ENCODE results near the gene OPN5.

OPN5 gene

DNA sequence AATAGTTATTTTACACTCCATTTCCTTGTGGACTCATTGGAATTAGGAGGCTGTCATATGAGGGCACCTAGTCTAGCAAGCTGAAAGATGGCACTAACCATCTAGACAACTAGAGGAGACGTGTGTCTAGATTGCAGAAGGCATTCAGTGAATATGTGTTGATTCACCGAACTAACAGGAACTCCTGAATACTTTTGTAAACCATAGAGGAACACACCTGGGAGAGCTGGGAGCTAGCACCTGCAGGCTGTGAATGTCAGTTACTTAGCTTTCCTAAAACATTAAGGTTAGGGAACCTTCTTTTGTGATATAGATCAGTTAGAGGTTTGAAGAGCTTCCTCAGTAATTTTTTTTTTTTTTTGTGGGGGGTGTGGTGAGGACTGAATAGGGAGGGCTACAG, 7.7 kb downstream of the OPN5 start:
- DNase-seq: no peak

DNA sequence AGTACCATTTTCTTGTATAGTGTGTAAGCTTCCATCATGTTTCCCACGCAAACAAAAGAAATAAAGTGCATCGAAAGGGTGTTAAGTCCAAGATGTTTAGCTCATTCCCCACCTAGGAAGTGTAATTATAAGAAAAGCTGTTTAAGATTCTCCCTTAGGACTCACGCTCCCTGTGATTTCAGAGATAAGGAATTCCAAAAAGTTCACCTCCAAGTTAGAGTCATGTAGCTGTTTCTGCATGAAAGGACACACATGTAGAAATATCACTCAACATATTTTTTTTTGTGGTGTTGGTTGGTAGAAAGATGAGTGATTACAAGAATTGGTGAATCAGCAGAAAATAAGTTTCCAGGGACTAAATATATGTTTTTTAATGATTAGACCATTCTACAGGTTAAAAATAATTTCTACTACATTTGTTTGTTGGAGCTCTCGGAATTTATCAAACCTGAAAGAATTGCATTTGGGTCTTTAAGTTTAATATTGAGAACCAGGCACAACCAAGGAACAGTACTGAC, 10.4 kb downstream of the OPN5 start:
- DNase-seq: no peak

DNA sequence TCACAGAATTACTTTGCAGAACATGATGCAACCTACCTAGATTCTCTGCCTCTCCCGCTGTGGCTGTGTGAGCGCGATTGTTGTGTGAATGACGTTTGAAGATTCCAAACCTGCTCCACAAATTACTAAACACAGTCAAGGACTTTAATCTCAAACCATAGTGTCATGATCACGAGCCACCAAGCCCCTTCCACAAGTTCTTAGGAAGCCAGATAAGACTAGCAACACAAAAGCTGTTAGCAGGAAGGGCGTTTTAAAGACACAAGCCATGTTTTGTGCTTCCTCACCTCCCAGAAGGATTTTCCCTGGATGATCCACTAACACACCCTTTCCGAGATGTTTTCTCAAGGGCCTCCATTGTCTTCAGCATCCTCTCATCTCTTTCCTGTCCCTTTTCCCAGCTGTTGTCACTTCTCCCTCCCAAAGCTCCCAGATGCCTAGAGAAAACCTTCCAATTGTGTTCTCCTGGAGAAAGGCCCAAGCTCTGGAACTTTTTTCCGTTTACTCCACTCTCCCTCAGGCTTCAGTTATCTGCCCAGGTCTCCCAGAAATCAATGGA, 12.8 kb downstream of the OPN5 start:
- no peak for DNase-seq

DNA sequence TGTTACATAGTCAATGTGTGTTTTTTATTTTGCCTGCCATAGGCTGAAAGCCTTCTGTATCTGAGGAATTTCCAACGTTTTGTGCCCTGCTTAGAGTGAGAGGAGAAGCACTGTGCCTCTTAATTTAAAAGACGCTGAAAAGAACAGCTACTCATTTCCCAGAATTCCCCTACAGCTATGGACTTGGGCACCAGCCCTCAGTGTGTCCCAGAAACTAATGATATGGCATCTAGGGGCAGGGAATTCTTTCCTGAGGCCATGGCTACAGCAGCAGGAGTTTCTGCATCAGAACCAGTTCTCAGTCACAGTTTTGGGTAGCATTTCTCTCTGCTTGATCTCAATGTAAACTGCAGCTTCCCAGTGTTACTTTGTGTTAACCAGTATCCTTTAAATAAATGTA, 20.2 kb downstream of the OPN5 start:
- no peak for DNase-seq

DNA sequence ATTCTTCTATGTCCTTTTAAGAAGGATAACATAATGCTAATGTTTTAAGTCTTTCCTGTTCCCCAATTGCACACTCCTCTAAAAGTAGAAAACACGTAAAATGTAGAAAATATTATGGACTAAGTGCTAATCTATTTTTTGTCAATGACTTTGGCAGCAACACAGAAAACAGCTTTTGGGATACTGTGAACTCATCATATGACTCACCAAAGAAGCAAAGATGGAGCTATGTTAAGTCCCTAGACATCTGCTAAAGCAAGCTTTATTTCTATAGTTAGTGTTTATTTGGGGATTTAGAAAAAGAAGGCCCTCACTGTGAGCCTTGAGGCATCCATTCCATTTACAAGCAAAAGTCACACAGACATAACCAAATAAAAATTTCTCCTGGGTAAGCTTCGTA, 23.0 kb downstream of the OPN5 start:
- DNase-seq: no peak

DNA sequence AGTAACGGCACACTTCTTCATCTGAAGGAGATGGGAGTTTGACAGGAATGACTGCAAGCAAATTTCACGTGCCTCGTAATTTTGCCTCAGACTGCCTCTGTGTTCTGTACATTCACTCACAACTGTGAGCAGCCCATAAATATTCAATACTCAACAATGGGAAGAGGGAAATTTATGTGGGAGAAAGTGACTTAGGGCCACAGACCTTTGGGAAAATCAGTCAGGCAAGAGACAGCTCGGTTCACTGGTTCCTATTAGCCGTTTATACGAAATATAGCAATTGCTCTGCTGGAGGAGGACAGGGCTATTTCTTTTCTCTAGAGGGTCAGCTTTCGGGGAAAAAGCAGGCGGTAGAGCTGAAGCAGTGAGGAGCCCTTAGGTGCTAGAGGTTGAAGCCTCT, 28.0 kb downstream of the OPN5 start:
- no peak for DNase-seq

DNA sequence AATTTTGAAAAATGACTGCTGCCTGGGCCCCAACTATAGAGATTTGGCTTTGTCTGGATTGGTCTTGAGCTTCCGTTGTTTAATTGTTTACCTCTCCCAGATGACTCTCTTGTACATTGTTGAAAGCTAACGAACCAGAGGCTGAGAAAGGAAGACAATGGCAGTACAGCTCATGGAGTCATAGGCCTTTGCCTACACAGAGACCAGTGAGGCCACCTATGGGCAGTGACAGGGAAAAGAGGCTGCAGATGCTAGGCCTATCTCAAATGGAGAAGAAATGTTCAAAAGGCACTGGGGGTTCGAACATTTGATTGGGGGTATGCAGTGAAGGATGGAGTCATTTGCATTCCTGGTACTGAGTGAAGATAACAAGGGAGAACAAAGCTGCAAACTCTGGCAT, 29.1 kb downstream of the OPN5 start:
- DNase-seq: no peak

DNA sequence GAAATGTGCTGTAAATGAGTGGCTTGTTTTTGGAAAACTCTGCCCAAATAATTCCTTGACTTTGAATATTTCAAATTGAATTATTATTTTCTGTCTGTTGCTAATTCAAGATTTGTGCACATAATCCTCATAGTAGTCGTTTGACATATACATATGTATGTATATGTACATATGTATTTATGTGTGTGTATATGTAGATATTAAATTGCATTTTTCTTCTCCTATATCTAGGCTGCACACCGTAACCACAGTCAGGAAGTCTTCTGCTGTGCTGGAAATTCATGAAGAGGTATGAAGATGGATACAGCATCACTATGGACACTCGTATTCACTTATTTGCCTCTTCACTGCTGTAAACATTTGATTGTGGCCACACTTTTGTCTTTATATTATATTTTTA, 29.6 kb downstream of the OPN5 start:
- no peak for DNase-seq

DNA sequence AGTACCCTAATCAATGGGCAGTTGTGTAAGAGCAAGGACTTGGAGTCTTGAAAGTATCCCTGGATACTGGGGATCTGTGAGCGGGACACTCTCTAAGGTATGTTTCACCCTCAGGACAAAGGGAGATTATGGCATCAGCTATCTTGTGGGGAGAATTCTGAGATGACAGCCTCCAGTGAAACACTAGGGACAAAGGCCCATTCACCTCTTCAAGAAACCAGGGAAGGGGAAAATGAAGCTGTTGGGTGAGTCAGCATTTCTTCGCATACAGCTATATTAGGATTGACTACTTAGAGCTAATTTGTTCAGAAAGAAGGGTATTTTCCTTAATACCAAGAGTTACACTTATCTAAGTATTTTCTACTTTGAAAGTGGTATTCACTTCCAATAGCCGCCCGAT, 35.9 kb downstream of the OPN5 start:
- DNase-seq: no peak

DNA sequence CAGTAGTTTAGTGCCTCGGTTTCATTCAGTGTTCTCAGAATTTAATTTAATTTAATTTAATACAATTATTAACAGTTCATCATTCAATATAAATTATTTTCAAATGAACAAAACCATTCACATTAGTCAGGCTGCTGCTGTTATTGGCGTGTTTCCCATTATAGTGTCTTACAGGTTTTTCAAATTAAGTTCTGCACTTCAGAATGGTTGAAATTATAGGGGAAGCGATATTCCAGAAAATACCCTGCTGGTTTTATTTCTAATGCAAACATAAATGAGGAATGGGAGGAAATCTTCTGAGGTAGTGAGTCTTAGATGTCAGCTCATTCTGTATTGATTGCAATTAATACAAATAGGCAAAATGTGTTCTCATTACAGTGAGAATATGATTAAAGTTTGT, 37.6 kb downstream of the OPN5 start:
- no peak for DNase-seq

DNA sequence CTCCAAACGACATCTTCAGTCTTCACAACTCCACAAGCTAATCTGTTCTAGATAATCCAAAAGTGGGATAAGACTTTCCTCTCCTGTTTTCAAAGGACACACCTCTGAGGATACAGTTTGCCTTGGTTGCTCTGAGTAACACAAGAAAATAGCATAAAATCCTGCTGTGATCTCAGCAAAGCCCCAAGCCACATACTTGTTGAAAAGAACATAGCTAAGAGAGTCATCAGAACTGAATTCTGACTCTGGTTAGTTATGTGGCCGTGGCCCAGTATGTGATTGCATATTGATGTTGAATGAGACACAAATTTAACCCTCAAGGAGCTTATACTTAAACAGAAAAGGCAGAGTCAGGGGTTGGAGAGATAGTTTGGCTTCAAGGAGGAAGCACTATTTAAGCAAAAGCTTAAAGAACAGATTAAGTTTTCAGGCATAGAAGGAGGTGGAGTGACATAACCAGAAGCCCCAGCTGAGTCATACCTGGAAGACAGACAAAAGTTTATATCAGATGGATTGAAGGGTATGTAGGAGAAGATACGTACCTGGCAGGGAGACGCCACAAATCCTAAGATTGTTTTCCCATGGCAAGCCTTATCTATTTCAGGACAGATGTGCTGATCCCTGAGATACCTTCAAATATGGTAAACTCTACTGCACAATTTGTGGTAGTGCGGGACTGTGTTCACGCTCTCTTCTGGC, 41.2 kb downstream of the OPN5 start:
- no peak for DNase-seq

DNA sequence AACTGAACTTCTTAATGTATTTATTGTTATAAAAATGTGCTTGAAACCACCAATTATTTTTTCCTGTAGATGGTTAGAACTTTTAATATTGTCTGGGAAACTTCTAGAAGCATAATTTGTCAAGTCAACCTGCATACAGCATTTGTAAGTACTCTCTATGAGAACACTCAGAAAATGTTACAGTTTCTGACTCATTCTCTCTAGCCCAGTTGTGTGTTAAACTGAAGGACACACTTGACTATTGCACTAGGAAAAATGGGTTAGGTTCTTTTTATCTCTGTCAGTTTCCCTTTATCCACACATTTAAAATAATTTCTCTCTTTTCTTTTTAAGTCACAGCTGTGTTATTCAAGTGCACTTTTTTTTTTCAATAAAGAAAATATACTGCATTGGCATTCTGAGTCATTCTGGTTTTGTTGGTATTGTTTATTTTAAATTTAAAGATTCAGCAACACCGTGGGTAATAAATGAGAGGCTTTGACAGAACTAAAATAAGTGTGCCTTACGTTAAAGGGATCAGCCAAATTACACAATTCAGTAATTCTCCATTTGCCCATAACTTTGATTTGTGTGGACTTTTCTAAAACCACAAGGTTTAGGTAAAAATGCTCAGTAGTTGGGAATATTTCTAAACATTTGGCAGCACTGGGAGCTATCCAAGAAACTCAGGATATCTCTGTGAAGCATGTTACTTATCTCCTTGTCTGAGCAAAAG, 50.7 kb downstream of the OPN5 start:
- DNase-seq: no peak

DNA sequence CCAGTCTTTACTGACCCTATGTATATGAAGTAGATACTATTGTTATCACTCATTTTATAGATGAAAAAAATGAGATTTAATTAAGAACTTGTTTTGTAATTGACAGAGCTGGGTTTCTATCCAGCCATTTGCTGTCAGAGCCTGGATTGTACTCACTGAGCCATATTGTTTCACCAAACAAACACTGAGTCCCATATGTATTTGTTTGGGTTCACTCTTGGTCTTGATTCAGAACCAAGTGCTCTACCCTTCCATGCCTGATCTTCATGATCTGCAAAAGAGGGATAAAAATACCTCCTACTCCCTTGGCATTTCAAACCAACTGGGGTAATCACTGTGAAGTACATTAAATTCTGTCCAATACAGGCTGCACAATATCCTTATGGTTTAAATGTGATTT, 52.4 kb downstream of the OPN5 start:
- DNase-seq: no peak

DNA sequence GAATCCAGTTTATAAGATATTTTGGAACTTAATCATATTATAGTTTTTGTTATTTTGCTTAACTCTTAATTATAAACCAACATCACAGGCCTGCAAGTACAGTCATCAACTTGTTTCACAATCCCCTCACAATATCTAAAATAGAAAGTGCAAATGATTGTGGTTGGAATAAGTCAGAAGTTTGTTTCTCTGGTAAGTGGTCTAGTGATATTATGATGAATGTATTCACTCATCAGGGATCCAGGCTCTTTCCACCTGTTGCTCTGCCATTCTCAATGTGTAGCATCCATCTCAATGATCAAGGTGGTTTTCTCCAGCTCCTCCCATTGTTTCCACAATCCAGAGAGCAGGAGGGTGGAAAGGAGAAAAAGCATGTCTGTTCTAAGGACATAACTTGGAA, 54.2 kb downstream of the OPN5 start:
- no peak for DNase-seq

DNA sequence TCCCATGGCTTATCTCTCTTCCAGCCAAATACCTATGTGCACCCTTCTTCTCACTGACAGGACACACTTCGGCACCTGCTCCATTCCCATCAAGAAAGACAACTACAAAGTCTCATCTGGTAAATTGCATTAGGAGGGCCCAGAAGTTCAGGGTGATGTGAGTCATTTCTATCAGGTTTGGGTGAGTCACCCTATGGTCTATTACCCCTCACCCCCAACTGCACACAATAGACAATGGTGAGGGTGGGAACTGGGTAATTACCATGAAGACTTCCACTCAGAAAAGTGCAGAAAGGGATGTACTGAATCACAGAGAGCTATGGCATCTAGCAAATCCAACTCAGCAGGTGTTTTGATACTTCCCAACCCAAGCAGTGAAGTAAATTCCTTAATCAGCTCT, 54.8 kb downstream of the OPN5 start:
- no peak for DNase-seq

DNA sequence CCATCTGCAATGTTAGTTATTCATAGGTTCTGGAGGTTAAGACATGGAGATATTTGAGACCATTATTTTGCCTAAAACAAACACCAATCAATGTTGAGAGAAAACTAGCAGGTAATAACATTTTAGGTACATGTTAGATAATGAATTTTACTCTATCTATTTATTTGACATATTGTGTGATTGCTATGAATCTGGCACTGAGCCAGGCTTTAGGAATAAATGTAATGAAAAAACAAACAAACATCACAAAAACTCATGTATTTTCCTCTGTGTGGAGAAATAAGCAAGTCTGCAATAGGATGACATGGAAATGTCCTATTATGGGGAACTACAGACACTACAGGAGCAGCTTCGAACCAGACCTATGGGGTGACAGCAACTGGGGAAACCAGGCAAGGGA, 57.8 kb downstream of the OPN5 start:
- no peak for DNase-seq

DNA sequence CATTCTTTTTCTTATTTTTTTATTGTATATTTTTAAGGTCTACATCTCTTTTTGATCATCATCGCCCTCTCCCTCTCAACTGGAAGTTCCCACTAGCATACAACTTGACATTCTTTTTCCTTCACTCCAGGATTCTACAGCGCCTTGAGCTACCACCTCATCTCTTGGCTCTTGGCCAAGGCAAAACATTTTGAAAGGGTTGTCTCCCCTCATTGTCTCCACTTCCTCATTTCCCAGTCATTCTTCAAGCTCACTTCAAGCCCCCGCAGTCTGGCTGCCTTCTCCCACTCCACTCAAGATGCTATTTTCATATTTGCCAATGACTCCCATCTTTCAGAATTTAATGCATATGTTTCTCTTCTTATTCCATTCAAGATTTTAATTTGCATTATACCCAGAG, 63.0 kb downstream of the OPN5 start:
- no peak for DNase-seq

DNA sequence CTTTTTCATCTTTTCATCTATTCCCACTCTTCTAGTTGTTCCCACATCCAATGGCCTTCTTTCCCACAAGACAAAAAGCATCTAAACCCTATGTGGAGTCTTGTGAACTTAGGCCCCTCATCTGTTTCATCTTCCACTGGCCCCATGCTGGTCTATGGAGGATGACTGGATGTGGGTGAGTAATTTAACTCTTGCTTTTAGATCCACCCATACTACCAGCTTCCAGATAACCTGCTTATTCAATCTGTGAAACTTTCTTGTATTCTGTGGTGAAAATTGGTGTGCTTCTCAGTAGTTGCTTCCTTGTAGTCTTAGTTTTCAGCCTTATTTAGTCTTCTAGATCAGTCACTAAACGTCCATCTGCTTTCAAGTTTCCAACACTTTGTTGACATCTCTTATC, 64.9 kb downstream of the OPN5 start:
- DNase-seq: no peak

DNA sequence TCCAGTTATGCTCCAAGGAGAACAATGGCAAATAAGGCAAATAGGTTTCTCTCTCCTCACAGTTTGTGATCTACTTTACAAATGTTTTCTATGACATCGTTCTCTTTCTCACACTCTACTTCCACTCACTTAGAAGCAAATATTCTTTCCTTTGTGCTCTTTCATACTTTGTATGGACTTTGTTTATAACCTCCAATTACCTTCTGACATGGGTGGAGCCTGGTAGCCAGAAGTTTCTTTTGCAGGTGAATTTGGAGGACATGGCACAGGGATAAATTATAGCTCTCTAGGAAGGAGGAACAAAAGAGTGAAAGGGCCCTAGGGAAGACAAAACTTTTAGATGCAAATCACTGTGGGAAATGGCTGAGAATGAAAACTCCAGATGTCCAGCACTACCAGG, 69.3 kb downstream of the OPN5 start:
- no peak for DNase-seq

DNA sequence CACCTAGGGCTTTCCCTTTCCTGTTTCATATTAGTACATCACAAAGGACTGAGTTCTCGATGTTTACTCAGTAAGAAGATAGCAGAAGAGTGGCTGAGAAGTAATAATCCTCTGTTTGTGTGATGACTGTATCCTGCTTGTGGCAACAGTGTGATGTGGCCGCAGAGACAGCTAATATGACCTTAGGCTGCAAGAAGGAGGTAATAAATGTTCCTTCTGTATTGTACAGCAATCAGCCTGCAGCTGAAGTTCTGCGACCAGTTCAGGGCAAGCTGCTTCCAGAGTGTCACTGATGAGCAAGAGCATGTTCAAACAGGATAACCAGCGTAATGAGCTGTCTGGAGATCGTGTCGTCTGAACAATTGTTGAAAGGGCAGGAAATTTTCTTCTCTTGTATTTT, 70.9 kb downstream of the OPN5 start:
- DNase-seq: no peak

DNA sequence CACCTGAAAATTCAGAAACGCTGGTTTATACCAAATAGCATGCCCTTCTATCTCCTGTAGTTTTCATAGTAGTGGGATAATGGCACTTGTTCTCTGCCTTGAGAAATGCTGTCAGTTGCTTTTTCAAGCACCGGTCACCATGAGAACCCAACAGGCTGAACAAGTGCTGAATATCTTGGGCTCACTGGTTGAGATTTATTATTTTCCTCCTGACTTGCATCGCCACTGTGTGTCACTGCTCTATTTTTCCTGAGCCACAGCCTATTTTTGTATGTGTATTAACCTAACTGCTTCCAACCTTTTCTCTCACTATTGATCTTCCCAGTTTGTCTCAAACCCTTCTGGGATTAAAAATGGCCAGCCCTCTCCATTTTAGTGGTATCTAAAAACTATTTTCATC, 71.9 kb downstream of the OPN5 start:
- DNase-seq: no peak

DNA sequence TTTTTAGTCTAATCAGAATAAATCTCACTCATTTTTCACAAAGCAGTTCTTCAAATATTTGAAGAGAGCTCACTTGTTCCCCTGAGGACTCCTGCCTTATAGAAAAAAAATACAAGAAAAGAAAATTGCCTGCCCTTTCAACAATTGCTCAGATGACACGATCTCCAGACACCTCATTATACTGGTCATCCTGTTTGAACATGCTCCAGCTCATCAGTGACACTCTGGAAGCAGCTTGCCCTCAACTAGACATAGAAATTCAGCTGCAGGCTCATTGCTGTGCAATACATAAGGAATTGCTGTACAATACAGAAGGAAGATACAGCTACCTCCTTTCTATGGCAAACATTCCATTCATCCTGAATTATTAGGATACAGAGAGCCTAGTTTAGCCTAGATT, 73.1 kb downstream of the OPN5 start:
- no peak for DNase-seq

DNA sequence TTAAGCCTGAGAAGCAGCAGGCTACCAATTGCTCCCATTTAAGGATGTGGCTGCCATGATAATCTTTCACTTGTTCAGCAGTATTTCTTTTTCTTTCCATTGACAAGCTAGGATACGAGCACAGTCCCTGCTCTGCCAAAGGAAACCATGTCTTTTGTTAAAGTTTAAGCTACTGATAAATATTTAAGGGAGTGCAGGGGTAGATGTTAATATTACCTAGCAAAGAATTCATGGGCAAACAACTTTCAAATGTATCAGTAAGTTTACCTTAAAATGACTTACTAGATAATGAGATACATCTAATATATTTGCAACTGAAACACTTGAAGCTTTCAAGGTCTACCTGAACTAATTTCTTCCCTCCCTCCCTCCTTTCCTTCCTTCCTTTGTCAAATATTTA, 77.3 kb downstream of the OPN5 start:
- DNase-seq: no peak

DNA sequence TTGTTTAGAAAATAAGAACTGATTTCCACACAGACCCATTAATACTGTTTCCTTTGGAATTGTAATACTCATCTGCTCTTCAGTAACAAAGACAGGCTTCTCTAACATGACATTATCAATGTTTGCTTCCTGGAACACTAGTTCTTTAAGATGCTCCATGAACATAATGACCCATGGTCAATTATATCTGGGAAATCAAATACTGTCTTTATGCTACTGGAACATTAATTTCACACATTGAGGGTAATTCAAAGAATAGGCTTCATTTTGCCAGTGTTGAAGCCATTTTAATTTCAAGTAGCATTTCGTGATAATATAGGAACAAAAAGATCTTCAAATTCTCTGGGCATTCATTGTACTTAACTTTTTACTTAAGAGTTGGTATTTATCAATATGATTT, 80.9 kb downstream of the OPN5 start:
- DNase-seq: no peak

DNA sequence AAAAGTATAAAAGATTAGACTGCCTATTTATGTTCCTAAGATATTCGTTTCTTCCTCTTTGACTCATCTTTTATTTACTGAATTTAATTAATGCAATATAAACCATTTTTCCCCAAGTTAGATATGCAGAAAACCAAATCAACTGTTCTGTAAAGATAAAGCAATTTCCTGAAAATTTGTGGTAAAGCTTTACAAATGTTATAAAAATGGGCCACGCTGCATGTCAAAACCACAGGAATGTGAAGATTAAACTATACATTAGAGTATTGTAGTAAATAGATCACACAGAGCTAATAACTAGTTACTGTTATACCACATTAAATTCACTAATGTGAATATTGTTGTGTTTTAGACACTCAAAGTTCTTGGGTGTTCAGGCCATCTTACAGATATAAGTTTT, 83.4 kb downstream of the OPN5 start:
- no peak for DNase-seq

Data from SW 1271 (cell line).